ENCODE data around the gene TCF15.

DNA sequence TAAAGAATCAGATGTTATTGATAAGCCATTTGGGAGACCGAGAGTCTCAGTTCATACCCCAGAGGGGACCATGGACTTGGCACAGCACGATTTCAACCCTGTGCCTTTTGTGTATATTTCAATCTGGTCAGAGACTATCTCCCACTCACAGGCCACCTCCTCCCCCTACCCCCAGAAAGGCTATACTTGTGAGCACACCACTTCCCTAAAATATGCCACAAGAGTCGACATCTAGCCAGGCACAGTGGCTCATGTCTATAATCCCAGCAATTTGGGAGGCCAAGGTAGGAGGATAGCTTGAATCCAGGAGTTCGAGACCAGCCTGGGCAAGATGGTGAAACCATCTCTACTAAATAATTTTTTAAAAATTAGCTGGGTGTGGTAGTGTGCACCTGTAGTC, 13.6 kb upstream of the TCF15 start:
- TF ChIP-seq CTCF (IDR thresholded peaks at IDR 0.05) (no peak), EP300 (IDR thresholded peaks at IDR 0.05) (no peak), FOSL2 (IDR thresholded peaks at IDR 0.05) (no peak), FOSL2 (CRISPR knock-in tag; IDR thresholded peaks at IDR 0.05) (no peak), POLR2A (IDR thresholded peaks at IDR 0.05; ENCODE audit: low read length) (no peak), MYC (IDR thresholded peaks at IDR 0.05; ENCODE audit: borderline replicate concordance, low read length) (no peak), CHD4 (IDR thresholded peaks at IDR 0.05; ENCODE audit: borderline replicate concordance) (no peak), RAD21 (conservative IDR thresholded peaks at IDR 0.05 in 1 of 2, IDR thresholded peaks at IDR 0.05 in 1 of 2) (no peak), KDM1A (IDR thresholded peaks at IDR 0.05; ENCODE audit: low read depth) (no peak), FOXS1 (CRISPR knock-in tag; IDR thresholded peaks at IDR 0.05) (no peak), E2F6 (IDR thresholded peaks at IDR 0.05; ENCODE audit: borderline replicate concordance, low read depth) (no peak), JUN (IDR thresholded peaks at IDR 0.05) (no peak)
- TF ChIP-seq, protein P1, sequence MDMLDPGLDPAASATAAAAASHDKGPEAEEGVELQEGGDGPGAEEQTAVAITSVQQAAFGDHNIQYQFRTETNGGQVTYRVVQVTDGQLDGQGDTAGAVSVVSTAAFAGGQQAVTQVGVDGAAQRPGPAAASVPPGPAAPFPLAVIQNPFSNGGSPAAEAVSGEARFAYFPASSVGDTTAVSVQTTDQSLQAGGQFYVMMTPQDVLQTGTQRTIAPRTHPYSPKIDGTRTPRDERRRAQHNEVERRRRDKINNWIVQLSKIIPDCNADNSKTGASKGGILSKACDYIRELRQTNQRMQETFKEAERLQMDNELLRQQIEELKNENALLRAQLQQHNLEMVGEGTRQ (IDR thresholded peaks at IDR 0.05) = no peak
- TF ChIP-seq, protein P2, sequence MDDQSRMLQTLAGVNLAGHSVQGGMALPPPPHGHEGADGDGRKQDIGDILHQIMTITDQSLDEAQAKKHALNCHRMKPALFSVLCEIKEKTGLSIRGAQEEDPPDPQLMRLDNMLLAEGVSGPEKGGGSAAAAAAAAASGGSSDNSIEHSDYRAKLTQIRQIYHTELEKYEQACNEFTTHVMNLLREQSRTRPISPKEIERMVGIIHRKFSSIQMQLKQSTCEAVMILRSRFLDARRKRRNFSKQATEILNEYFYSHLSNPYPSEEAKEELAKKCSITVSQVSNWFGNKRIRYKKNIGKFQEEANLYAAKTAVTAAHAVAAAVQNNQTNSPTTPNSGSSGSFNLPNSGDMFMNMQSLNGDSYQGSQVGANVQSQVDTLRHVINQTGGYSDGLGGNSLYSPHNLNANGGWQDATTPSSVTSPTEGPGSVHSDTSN (IDR thresholded peaks at IDR 0.05) = no peak
